HG03354 (cell line): ENCODE data around the gene FRA10AC1.

ENCODE experiments used
- ATAC-seq: cut with Tn5 transposase; IDR thresholded peaks from one replicate; pipeline ENCODE4 v1.9.1; 2021; ENCODE audit warnings: mild to moderate bottlenecking; ENCODE audit not compliant: unreplicated experiment, poor library complexity, severe bottlenecking

Gene FRA10AC1

DNA sequence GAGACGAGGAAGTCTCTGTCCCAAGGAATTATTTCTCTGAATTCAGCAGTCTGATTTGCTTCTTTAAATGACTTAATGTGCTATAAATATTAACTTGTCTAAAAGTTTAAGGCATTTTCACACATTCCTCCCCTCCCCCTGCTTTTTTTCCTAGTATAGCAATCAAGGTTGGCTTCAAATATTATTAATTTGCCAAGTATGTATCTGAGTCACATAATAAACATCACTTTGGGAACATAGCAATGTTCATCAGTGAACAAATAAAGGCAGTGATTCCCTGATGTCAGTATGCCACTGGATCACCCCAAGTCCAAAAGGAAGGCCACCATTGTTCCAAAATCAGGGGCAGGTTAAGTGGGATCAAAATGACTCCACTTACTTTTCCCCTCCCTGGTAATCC, 49.5 kb downstream of the FRA10AC1 start:
- no peak for ATAC-seq

DNA sequence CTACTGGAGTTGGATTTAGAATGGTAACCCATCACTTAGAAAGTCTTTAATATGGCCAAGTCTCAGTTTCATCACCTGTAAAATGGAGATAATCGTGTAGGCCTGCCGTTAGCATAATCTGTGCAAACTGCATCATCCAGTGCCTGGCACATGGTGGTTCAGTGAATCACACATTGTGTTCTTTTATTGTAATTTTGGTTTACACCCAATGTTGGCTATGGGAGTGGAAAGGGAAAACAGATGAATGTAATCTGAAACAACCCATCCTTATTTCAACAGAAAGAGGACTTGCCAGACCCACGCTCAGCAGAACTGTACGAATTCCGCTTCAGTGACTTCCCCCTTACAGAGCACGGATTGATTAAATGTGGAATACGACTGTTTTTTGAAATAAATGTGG, 62.6 kb downstream of the FRA10AC1 start:
- ATAC-seq, result no peak

DNA sequence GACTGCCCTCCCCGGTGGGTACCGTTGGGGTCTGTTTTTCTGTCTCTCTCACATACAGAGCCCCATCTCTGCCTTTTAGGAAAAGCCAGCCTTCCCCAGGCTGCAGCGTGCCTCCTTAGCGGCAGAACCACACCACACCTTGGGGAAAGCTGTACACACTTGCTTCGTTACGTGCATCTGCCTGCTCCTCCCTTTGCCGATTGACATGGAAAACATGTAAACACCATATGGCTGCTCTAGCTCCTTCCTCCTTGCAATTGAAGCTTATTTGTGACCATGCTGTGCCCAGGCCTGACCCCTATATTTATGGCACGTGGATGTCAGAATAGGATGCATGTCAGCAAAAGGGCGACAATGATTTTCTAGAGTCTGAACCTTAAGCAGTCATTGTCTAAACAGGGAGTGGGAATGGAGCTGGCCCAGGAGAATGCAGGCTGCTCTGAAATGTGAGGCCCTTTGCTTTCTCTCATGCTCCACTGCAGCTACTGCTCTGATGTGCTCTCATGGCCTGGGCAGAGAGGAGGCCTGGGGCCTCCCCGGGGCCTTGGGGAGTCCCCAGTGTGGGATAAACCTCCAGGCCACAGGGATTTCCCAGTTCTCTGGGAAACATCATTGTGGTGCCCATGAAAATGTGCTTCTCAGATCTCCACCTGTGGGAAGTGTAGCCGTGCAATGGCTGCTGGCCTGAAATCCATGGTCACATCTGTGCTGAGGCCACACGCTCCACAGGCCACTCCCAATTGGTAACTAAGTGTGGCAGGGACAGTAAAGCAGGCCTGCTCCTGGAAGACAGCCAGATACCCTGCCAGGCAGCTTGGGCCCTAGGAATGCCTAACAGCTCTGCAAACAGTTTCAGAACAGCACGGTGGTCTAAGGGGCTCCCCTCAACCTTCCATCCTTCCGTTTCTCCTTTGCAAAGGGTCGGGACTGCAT, 71.5 kb downstream of the FRA10AC1 start:
- ATAC-seq, result no peak

DNA sequence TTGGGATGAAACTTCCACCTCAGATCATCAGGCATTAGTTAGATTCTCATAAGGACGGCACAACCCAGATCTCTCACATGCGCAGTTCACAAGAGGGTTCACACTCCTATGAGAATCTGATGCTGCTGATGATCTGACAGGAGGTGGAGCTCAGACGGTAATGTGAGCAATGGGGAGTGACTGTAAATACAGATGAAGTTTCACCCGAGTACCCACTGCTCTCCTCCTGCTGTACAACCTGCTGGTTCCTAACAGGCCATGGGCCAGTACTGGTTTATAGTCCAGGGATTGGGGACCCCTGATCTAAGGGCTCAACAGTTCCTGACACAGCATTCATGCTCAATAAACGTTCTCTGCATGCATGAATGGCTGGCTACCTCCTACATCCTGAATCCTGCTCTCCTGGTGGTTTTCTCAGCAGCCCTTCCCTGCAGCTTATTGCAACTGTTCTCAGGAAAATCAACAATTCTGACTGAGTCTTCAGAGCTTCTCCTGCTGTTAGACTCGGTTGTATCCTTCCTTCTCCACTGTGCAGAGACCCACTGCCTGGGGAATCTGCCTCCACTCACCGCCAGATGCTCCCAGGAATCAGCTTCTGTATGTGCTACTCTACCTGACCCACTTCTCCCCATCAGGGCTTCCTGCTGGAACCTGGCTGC, 72.6 kb downstream of the FRA10AC1 start:
- ATAC-seq, result no peak

DNA sequence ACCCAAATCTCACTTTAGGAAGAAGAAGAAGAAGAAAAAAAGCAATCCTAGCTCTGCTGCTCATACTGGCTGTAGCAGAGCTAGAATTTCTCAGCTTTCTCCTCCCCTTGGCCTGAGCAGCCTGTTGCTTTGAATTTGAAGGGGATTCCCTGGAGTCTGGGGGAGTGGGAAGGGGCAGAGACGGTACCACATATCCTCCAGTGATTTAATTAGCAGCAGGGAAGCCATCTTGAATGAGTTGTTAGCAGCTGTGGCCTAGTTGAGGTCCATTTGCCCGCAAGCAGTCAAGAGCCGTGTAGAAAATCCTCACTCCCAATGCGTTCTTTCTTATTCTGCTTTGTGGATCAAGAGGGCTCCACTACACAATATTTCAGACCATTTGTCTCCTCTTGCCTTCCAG, 73.5 kb downstream of the FRA10AC1 start:
- no peak for ATAC-seq

DNA sequence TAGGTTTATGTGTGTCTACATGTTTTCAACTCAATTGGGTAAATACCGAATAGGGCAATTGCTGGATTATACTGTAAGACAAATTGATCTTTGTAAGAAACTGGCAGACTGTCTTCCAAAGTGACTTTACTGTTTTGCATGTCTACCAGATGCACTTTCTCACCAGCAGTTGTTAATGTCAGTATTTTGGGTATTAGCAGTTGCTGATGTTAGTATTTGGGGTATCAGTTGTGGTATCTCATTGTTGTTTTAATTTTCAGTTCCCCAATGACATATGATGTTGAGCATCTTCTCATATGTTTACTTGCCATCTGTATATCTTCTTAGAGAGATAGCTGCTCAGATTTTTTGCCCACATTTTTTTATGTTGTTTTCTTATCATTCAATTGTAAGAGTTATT, 79.5 kb downstream of the FRA10AC1 start:
- no peak for ATAC-seq

DNA sequence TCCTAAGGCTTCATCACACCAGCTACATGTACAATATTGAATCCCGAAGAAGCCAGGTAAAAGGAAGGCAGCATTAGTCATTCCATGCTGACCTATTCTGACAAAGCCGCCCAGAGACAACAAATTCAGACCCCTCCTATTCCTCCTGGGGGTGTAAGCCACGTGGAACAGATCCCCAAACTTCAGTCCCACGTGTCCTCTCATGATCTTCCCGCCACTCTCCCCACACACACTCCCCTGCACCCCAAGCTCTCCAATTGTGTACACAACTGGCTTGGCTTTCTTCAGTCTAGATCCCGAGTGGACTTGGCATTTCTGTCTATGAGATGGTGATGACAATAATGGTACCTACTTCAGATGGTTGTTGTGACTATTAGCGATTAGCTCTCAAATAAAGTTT, 81.5 kb downstream of the FRA10AC1 start:
- no peak for ATAC-seq
